Nucleus accumbens (tissue), 56 donors: ENCODE data around the gene SLC24A4.

ENCODE experiments used
- DNase-seq, 56 donors: peaks; one replicate each; lab custom pipeline; 2025; lab: John Stamatoyannopoulos, UW

SLC24A4 gene

GRCh38 chr14:92323011-92323915 is at the start of gene SLC24A4:
SLC24A4 (plus strand) TSS chr14:92323165; CDS start chr14:92323831, 666 bp downstream.
- DNase-seq, result peak in 25 of 56 donors; percentile 7 to 54 (median 29)

- DNase-seq, result no peak
Observed at GRCh38 chr14:92273166-92273565, 49.8 kb upstream of the SLC24A4 start.

- DNase-seq, result no peak
Observed at GRCh38 chr14:92274055-92274454, 48.9 kb upstream of the SLC24A4 start.

- no peak for DNase-seq
Observed at GRCh38 chr14:92276074-92276473, 46.9 kb upstream of the SLC24A4 start.

GRCh38 chr14:92277031-92277430 is 45.9 kb upstream of the SLC24A4 start:
- DNase-seq, result no peak

GRCh38 chr14:92280554-92281262 is 42.3 kb upstream of the SLC24A4 start:
- DNase-seq, result no peak

- no peak for DNase-seq
Observed at GRCh38 chr14:92282669-92283068, 40.3 kb upstream of the SLC24A4 start.

GRCh38 chr14:92285311-92285710 is 37.7 kb upstream of the SLC24A4 start:
- no peak for DNase-seq

- no peak for DNase-seq
Observed at GRCh38 chr14:92287987-92288386, 35.0 kb upstream of the SLC24A4 start.

- no peak for DNase-seq
Observed at GRCh38 chr14:92288994-92289660, 33.8 kb upstream of the SLC24A4 start.

GRCh38 chr14:92292673-92293072 is 30.3 kb upstream of the SLC24A4 start:
- no peak for DNase-seq

GRCh38 chr14:92294506-92294905 is 28.5 kb upstream of the SLC24A4 start:
- no peak for DNase-seq

GRCh38 chr14:92297818-92298595 is 25.0 kb upstream of the SLC24A4 start:
- DNase-seq, result no peak

GRCh38 chr14:92302481-92302880 is 20.5 kb upstream of the SLC24A4 start:
- DNase-seq, result no peak

GRCh38 chr14:92308716-92309115 is 14.2 kb upstream of the SLC24A4 start:
- DNase-seq, result no peak

- no peak for DNase-seq
Observed at GRCh38 chr14:92309968-92310530, 12.9 kb upstream of the SLC24A4 start.

- DNase-seq, result peak in 10 of 56 donors; percentile 6 to 33 (median 13)
Observed at GRCh38 chr14:92310776-92311375, 12.1 kb upstream of the SLC24A4 start.

GRCh38 chr14:92314182-92314581 is 8.8 kb upstream of the SLC24A4 start:
- DNase-seq, result no peak

GRCh38 chr14:92315050-92315805 is 7.7 kb upstream of the SLC24A4 start:
- peak in 38 of 56 donors; percentile 10 to 72 (median 40) for DNase-seq
